DOHH2 (cell line): ENCODE results near the gene ZRSR2.

Source experiments
- H3F3A ChIP-seq: fragments of 200-600 bp; sonication (generic), shearing (Covaris generic); 2 replicates; pipeline ENCODE4 v1.6.0; 2016; ENCODE audit warnings: antibody characterized with exemption, mild to moderate bottlenecking; ENCODE audit not compliant: control insufficient read depth, insufficient read depth
- H3K27ac ChIP-seq: fragments of 200-600 bp; sonication (generic); 2 replicates; pipeline ENCODE4 v1.5.1; 2014; ENCODE audit warnings: low read depth, mild to moderate bottlenecking, low read length, moderate library complexity
- H3K27me3 ChIP-seq: fragments of 200-600 bp; sonication (generic); 2 replicates; pipeline ENCODE4 v1.6.1; 2014; ENCODE audit warnings: mild to moderate bottlenecking, low read length, mixed read lengths; ENCODE audit not compliant: control insufficient read depth
- H3K36me3 ChIP-seq: fragments of 200-600 bp; sonication (generic); 2 replicates; pipeline ENCODE4 v1.6.1; 2014; ENCODE audit warnings: mild to moderate bottlenecking, low read length, moderate library complexity, mixed read lengths; ENCODE audit not compliant: control insufficient read depth
- H3K4me1 ChIP-seq: fragments of 200-600 bp; sonication (generic); 2 replicates; pipeline ENCODE4 v1.6.1; 2014; ENCODE audit warnings: mild to moderate bottlenecking, low read length, mixed read lengths; ENCODE audit not compliant: control insufficient read depth
- H3K4me2 ChIP-seq: fragments of 200-600 bp; sonication (generic); 2 replicates; pipeline ENCODE4 v1.6.0; 2014; ENCODE audit warnings: mild to moderate bottlenecking, low read length, moderate library complexity
- H3K4me3 ChIP-seq: fragments of 200-600 bp; sonication (generic); 2 replicates; pipeline ENCODE4 v1.5.1; 2014; ENCODE audit warnings: mild to moderate bottlenecking, low read length, mixed read lengths
- H3K79me2 ChIP-seq: fragments of 200-600 bp; sonication (generic); 2 replicates; pipeline ENCODE4 v1.6.1; 2014; ENCODE audit warnings: mild to moderate bottlenecking, low read length, mixed read lengths; ENCODE audit not compliant: control insufficient read depth
- H3K9me2 ChIP-seq: fragments of 200-600 bp; sonication (generic); replicated peaks from 2 replicates; pipeline ENCODE4 v1.6.1; 2014; ENCODE audit warnings: mild to moderate bottlenecking, low read length, mixed read lengths; ENCODE audit not compliant: control insufficient read depth
- H3K9me3 ChIP-seq: fragments of 200-600 bp; sonication (generic); 2 replicates; pipeline ENCODE4 v1.6.1; 2014; ENCODE audit warnings: antibody characterized with exemption, low read length, mixed read lengths; ENCODE audit not compliant: control insufficient read depth, insufficient read depth
- H4K20me1 ChIP-seq: fragments of 200-600 bp; sonication (generic); 2 replicates; pipeline ENCODE4 v1.6.0; 2014; ENCODE audit warnings: low read depth, mild to moderate bottlenecking, antibody characterized with exemption, low read length, moderate library complexity; ENCODE audit not compliant: control insufficient read depth, insufficient read depth
- EZH2phosphoT487 ChIP-seq: fragments of 200-600 bp; sonication (generic); IDR thresholded peaks from 2 replicates; pipeline ENCODE4 v1.6.1; 2017; ENCODE audit warnings: borderline replicate concordance, mild to moderate bottlenecking, antibody characterized with exemption, low read length, moderate library complexity, mixed read lengths
- TF ChIP-seq, protein P1 (sequence below): fragments of 200-600 bp; sonication (generic); IDR thresholded peaks from one replicate; pipeline ENCODE4 v1.5.1; 2014; ENCODE audit warnings: antibody characterized with exemption, mild to moderate bottlenecking, low read depth, low read length; ENCODE audit not compliant: poor library complexity, severe bottlenecking

The ZRSR2 gene

GRCh38 chrX:15848576-15848975 is 58.3 kb downstream of the ZRSR2 start:
- Histone ChIP-seq H3K9me2 (no peaks in the 10 kb centered on the region), H3K36me3 (peaks cover 49% of the 10 kb centered on the region), H3K4me1 (peaks cover 13% of the 10 kb centered on the region), H3K27me3 (no peaks in the 10 kb centered on the region), H3F3A (no peaks in the 10 kb centered on the region), H3K27ac (no peak overlapping the region), H3K79me2 (peaks cover 18% of the 10 kb centered on the region), H3K4me2 (no peak overlapping the region), H3K9me3 (no peaks in the 10 kb centered on the region), H3K4me3 (no peak overlapping the region), H4K20me1 (no peaks in the 10 kb centered on the region)
- no peak for TF ChIP-seq EZH2phosphoT487
- TF ChIP-seq, protein P1, sequence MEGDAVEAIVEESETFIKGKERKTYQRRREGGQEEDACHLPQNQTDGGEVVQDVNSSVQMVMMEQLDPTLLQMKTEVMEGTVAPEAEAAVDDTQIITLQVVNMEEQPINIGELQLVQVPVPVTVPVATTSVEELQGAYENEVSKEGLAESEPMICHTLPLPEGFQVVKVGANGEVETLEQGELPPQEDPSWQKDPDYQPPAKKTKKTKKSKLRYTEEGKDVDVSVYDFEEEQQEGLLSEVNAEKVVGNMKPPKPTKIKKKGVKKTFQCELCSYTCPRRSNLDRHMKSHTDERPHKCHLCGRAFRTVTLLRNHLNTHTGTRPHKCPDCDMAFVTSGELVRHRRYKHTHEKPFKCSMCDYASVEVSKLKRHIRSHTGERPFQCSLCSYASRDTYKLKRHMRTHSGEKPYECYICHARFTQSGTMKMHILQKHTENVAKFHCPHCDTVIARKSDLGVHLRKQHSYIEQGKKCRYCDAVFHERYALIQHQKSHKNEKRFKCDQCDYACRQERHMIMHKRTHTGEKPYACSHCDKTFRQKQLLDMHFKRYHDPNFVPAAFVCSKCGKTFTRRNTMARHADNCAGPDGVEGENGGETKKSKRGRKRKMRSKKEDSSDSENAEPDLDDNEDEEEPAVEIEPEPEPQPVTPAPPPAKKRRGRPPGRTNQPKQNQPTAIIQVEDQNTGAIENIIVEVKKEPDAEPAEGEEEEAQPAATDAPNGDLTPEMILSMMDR, result no peak

DNA sequence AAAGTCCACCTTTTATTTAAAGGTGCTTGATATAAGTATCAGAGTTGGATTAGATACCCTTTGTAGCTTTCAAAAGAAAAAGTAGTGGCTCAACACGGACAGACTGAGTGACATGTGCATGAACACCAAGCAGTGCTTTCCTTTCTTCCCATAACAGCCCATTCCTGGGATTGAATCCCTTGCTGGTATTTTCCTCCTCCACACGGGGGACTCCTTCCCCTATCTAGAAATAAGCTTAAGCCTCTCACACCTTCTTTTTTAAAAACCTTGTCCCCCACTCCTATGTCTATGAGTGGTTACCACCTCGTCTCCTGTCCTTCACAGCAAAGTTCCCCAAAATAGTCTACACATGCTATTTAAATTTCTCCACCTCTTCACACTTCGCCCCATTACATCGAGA is 59.3 kb downstream of the ZRSR2 start:
- Histone ChIP-seq H3K79me2 (peaks cover 26% of the 10 kb centered on the region), H3K4me2 (no peak overlapping the region), H3K27ac (no peak overlapping the region), H3K9me3 (no peaks in the 10 kb centered on the region), H3K36me3 (peaks cover 40% of the 10 kb centered on the region), H3K27me3 (no peaks in the 10 kb centered on the region), H3F3A (no peaks in the 10 kb centered on the region), H3K9me2 (no peaks in the 10 kb centered on the region), H4K20me1 (no peaks in the 10 kb centered on the region), H3K4me3 (no peak overlapping the region), H3K4me1 (peaks cover 13% of the 10 kb centered on the region)
- no peak for TF ChIP-seq EZH2phosphoT487
- TF ChIP-seq, protein P1, result peak; percentile 19

- TF ChIP-seq, protein P1, result no peak
- no peak for TF ChIP-seq EZH2phosphoT487
- Histone ChIP-seq H3F3A (peaks cover 9% of the 10 kb centered on the region), H3K9me3 (no peaks in the 10 kb centered on the region), H3K79me2 (peaks cover 26% of the 10 kb centered on the region), H3K4me1 (peaks cover 36% of the 10 kb centered on the region), H3K36me3 (peaks cover 16% of the 10 kb centered on the region), H3K27me3 (no peaks in the 10 kb centered on the region), H3K4me2 (peak overlapping the region; percentile 79), H3K27ac (peak overlapping the region; percentile 99), H4K20me1 (no peaks in the 10 kb centered on the region), H3K9me2 (no peaks in the 10 kb centered on the region), H3K4me3 (peak overlapping the region; percentile 84)
These were observed 63.3 kb downstream of the ZRSR2 start for GRCh38 chrX:15853586-15854079.
